ENCODE data around the gene C8A. TPM values are rescaled to one million over a fixed set of nuclear protein-coding genes. Genes with fewer than 3 reads are reported as not detected.

C8A gene
- total RNA-seq, 1 donor from 2014 or later = not detected

- Mint-ChIP-seq H3K4me1 (ENCODE audit: low read depth, unreplicated experiment) (peaks cover 6% of the 10 kb centered on the region), H3K27me3 (ENCODE audit: unreplicated experiment) (no peaks in the 10 kb centered on the region), H3K27ac (ENCODE audit: unreplicated experiment) (no peak overlapping the region), H3K36me3 (ENCODE audit: unreplicated experiment) (no peaks in the 10 kb centered on the region), H3K4me3 (ENCODE audit: unreplicated experiment) (no peak overlapping the region), H3K9me3 (ENCODE audit: unreplicated experiment) (peaks cover 6% of the 10 kb centered on the region)
- no peak for TF ChIP-seq CTCF (IDR thresholded peaks at IDR 0.05; ENCODE audit: partially characterized antibody, unreplicated experiment)
- DNase-seq = no peak
These were observed 18.6 kb downstream of the C8A start for GRCh38 chr1:56873213-56873612.

DNA sequence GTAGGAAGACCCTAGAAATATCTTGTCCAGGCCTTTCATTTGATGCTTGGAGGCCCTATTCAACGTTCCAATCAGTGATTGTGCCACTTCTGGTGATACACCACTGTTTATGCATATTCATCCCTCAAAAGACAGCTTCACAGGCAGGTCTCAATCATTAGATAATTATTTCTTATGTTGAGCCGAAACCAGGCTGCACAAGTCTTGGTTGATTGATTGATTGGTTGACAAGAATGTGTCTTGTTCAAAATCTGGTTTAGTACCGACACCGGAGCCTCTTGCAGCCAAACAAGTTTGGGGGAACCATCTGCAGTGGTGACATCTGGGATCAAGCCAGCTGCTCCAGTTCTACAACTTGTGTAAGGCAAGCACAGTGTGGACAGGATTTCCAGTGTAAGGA is 20.1 kb downstream of the C8A start:
- DNase-seq = no peak
- H3K4me1 Mint-ChIP-seq (ENCODE audit: low read depth, unreplicated experiment) = peaks cover 6% of the 10 kb centered on the region
- no peak overlapping the region for H3K27ac Mint-ChIP-seq (ENCODE audit: unreplicated experiment)
- no peaks in the 10 kb centered on the region for H3K27me3 Mint-ChIP-seq (ENCODE audit: unreplicated experiment)
- no peaks in the 10 kb centered on the region for H3K36me3 Mint-ChIP-seq (ENCODE audit: unreplicated experiment)
- H3K4me3 Mint-ChIP-seq (ENCODE audit: unreplicated experiment) = no peak overlapping the region
- peaks cover 6% of the 10 kb centered on the region for H3K9me3 Mint-ChIP-seq (ENCODE audit: unreplicated experiment)
- no peak for TF ChIP-seq CTCF (IDR thresholded peaks at IDR 0.05; ENCODE audit: partially characterized antibody, unreplicated experiment)

GRCh38 chr1:56877973-56878372 is 23.4 kb downstream of the C8A start:
- no peak for TF ChIP-seq CTCF (IDR thresholded peaks at IDR 0.05; ENCODE audit: partially characterized antibody, unreplicated experiment)
- H3K27me3 Mint-ChIP-seq (ENCODE audit: unreplicated experiment) = no peaks in the 10 kb centered on the region
- H3K36me3 Mint-ChIP-seq (ENCODE audit: unreplicated experiment) = no peaks in the 10 kb centered on the region
- H3K9me3 Mint-ChIP-seq (ENCODE audit: unreplicated experiment) = peaks cover 6% of the 10 kb centered on the region
- H3K4me3 Mint-ChIP-seq (ENCODE audit: unreplicated experiment) = no peak overlapping the region
- peaks cover 6% of the 10 kb centered on the region for H3K4me1 Mint-ChIP-seq (ENCODE audit: low read depth, unreplicated experiment)
- DNase-seq = no peak
- no peak overlapping the region for H3K27ac Mint-ChIP-seq (ENCODE audit: unreplicated experiment)

GRCh38 chr1:56880774-56881173 is 26.2 kb downstream of the C8A start:
- no peak overlapping the region for H3K4me3 Mint-ChIP-seq (ENCODE audit: unreplicated experiment)
- H3K27me3 Mint-ChIP-seq (ENCODE audit: unreplicated experiment) = no peaks in the 10 kb centered on the region
- H3K27ac Mint-ChIP-seq (ENCODE audit: unreplicated experiment) = no peak overlapping the region
- H3K4me1 Mint-ChIP-seq (ENCODE audit: low read depth, unreplicated experiment) = peaks cover under 1% of the 10 kb centered on the region
- TF ChIP-seq CTCF (IDR thresholded peaks at IDR 0.05; ENCODE audit: partially characterized antibody, unreplicated experiment) = no peak
- no peak for DNase-seq
- H3K36me3 Mint-ChIP-seq (ENCODE audit: unreplicated experiment) = no peaks in the 10 kb centered on the region
- peaks cover under 1% of the 10 kb centered on the region for H3K9me3 Mint-ChIP-seq (ENCODE audit: unreplicated experiment)

- Mint-ChIP-seq H3K4me1 (ENCODE audit: low read depth, unreplicated experiment) (no peaks in the 10 kb centered on the region), H3K27ac (ENCODE audit: unreplicated experiment) (no peak overlapping the region), H3K36me3 (ENCODE audit: unreplicated experiment) (no peaks in the 10 kb centered on the region), H3K27me3 (ENCODE audit: unreplicated experiment) (no peaks in the 10 kb centered on the region), H3K9me3 (ENCODE audit: unreplicated experiment) (no peaks in the 10 kb centered on the region), H3K4me3 (ENCODE audit: unreplicated experiment) (no peak overlapping the region)
- no peak for DNase-seq
- TF ChIP-seq CTCF (IDR thresholded peaks at IDR 0.05; ENCODE audit: partially characterized antibody, unreplicated experiment) = no peak
These were observed 26.8 kb downstream of the C8A start for GRCh38 chr1:56881417-56881816.

All from glutamatergic neuron (in vitro differentiated cells).